ENCODE data around the gene SLCO4A1. TPM values are rescaled to one million over a fixed set of nuclear protein-coding genes. Genes with fewer than 3 reads are reported as not detected.

Gene SLCO4A1
- total RNA-seq, 1 donor from 2014 or later, result 1.4 TPM

DNA sequence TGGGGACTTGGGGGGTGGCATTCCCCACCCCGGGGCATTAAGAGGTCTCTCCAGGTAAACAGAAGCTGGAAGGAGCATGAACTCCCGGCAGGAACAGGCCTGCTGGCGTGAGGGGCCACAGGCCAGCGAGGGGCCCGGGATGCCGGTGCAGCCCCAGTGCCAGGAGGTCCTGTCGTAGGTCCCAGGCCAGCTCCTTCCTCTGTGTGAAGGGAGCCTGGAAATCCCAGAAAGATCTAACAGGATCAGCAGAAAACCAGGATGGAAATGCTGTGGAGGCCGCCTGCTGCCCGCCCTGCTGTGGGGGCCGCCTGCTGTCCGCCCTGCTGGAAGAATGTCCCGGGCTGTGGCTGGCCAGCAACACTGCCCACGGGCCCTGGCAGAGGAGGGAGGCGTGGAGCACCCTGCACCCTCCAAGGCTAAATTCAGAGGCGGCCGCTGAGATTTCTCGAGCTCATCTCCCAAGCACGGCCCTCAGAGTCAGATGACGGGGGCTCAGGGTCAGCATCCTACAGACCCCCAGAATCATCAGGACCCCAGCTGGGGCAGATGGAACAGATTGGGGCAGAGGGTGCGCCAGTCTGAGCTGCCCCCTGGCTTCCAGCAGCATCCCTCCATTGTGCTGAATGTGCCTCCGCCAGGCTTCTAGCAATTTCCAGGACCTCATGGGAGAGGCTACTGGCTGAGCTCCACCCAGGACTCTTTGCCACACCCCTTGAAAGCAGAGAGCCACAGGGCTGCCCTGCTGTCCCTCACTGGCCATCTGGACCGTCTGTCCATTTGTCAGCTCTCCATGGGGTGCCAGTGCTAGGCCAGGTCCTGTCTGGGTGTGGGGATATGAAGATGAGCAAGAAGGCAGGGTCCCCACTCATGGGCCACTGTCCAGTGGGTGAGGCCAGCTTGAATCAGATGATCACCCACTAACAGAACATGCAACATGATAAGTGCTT lies 32.2 kb upstream of the SLCO4A1 start:
- H3K4me1 Mint-ChIP-seq (ENCODE audit: unreplicated experiment), result peaks cover 3% of the 10 kb centered on the region
- no peak overlapping the region for H3K27ac Mint-ChIP-seq (ENCODE audit: unreplicated experiment)
- H3K36me3 Mint-ChIP-seq (ENCODE audit: low read depth, unreplicated experiment), result no peaks in the 10 kb centered on the region
- H3K9me3 Mint-ChIP-seq (ENCODE audit: unreplicated experiment), result no peaks in the 10 kb centered on the region
- DNase-seq (ENCODE audit: low spot score), result no peak
- TF ChIP-seq, protein P1, sequence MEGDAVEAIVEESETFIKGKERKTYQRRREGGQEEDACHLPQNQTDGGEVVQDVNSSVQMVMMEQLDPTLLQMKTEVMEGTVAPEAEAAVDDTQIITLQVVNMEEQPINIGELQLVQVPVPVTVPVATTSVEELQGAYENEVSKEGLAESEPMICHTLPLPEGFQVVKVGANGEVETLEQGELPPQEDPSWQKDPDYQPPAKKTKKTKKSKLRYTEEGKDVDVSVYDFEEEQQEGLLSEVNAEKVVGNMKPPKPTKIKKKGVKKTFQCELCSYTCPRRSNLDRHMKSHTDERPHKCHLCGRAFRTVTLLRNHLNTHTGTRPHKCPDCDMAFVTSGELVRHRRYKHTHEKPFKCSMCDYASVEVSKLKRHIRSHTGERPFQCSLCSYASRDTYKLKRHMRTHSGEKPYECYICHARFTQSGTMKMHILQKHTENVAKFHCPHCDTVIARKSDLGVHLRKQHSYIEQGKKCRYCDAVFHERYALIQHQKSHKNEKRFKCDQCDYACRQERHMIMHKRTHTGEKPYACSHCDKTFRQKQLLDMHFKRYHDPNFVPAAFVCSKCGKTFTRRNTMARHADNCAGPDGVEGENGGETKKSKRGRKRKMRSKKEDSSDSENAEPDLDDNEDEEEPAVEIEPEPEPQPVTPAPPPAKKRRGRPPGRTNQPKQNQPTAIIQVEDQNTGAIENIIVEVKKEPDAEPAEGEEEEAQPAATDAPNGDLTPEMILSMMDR (IDR thresholded peaks at IDR 0.05; ENCODE audit: unreplicated experiment), result no peak
- H3K27me3 Mint-ChIP-seq (ENCODE audit: unreplicated experiment), result peaks cover 8% of the 10 kb centered on the region
- no peak overlapping the region for H3K4me3 Mint-ChIP-seq (ENCODE audit: unreplicated experiment)

DNA sequence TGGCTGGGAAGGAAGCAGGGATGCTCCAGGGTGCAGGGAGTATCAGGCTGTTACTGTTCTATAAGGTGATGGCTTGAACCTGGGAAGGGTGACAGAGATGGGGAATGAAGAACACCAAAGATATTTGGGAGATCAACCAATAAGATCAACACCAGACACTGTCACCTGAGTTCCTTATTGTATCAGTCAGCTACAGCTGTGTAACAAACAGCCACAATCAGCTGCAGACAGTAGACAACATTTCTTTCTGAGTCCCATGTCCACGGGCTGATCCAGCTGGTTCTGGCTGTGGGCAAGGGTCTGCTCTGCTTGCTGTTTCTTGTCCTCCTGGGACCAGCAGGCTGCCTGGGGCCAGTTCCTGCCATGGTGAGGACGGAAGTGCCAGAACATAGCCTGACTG lies 31.3 kb upstream of the SLCO4A1 start:
- Mint-ChIP-seq H3K27ac (ENCODE audit: unreplicated experiment) (no peak overlapping the region), H3K4me3 (ENCODE audit: unreplicated experiment) (no peak overlapping the region), H3K36me3 (ENCODE audit: low read depth, unreplicated experiment) (no peaks in the 10 kb centered on the region), H3K9me3 (ENCODE audit: unreplicated experiment) (no peaks in the 10 kb centered on the region), H3K4me1 (ENCODE audit: unreplicated experiment) (peaks cover 3% of the 10 kb centered on the region), H3K27me3 (ENCODE audit: unreplicated experiment) (peaks cover 8% of the 10 kb centered on the region)
- TF ChIP-seq, protein P1 (IDR thresholded peaks at IDR 0.05; ENCODE audit: unreplicated experiment), result no peak
- DNase-seq (ENCODE audit: low spot score), result no peak

DNA sequence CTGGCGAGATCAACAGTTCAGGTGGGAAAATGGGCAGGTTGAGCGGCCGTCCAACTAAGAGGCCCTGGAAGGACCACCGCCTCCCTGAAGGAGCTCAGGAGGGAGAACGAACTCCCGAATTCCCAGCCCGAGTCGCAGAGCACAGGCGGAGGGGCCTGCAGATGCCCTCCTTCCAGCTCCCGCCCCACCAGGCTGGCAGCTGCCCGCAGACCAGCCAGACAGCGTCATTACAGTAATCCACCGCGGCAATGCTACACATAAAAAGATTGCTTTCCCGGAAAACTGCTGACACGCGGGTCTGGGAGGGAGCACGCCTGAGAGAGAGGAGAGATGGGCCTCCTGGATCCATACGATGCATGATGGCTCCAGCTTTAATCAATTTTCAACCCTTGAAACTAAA lies 30.5 kb upstream of the SLCO4A1 start:
- Mint-ChIP-seq H3K36me3 (ENCODE audit: low read depth, unreplicated experiment) (no peaks in the 10 kb centered on the region), H3K27ac (ENCODE audit: unreplicated experiment) (no peak overlapping the region), H3K27me3 (ENCODE audit: unreplicated experiment) (peaks cover 8% of the 10 kb centered on the region), H3K4me3 (ENCODE audit: unreplicated experiment) (no peak overlapping the region), H3K9me3 (ENCODE audit: unreplicated experiment) (no peaks in the 10 kb centered on the region), H3K4me1 (ENCODE audit: unreplicated experiment) (no peaks in the 10 kb centered on the region)
- TF ChIP-seq, protein P1 (IDR thresholded peaks at IDR 0.05; ENCODE audit: unreplicated experiment), result no peak
- no peak for DNase-seq (ENCODE audit: low spot score)

DNA sequence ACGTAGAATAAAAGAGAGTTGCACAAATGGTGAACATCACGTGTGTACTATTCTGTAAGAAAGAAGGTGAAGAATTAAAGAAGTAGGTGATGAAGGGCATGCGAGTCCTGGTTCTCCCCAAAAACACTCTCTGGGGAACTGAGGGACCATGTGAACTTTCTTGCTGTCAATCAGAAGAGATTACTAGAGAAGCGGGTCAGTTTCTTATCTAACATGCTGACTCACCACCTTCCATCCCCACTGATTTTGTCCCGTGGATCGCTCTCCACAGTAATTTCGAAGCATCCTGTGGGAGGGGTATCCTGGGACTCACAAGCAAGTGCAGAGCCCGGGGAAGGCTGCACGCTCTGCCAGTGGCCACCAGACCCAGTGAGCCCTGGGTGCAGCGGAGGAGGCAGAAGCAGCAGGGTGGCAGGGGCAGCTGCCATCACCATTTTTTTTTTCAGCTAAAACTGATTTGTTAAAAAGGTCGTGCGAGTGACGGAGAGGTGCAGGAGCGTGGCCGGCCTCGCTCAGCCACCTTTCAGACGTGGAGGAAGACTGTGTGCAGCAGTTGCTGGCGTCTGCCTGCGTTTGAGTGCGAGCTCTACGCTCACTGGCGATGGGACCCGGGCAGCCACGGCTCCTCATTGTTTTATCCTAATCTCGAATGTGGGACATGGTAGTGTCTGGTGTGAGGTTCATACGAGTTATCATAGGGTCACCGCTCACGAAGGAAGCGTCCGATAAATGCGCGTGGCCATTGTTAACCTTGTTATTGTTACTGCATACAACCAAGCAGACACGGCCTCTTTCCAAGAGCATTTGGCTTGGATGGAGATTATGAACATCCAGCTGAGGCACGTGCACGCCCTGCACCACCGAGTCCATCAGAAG lies 28.0 kb upstream of the SLCO4A1 start:
- TF ChIP-seq, protein P1 (IDR thresholded peaks at IDR 0.05; ENCODE audit: unreplicated experiment), result no peak
- Mint-ChIP-seq H3K4me1 (ENCODE audit: unreplicated experiment) (no peaks in the 10 kb centered on the region), H3K9me3 (ENCODE audit: unreplicated experiment) (no peaks in the 10 kb centered on the region), H3K27me3 (ENCODE audit: unreplicated experiment) (peaks cover 2% of the 10 kb centered on the region), H3K4me3 (ENCODE audit: unreplicated experiment) (no peak overlapping the region), H3K27ac (ENCODE audit: unreplicated experiment) (no peak overlapping the region), H3K36me3 (ENCODE audit: low read depth, unreplicated experiment) (no peaks in the 10 kb centered on the region)
- DNase-seq (ENCODE audit: low spot score), result no peak

All from endothelial cell (in vitro differentiated cells).